BE2C (cell line): ENCODE measurements around the gene MTARC2.
"Not testable (repeated sequence)": the region's sequence is repeated elsewhere in the genome, so short reads cannot be mapped to it uniquely, and the experiment has no call there.

ENCODE experiments used
- DNase-seq: peaks from one replicate; pipeline ENCODE4 v3.0.0-alpha.2; 2020
- H3K27me3 ChIP-seq: fragments of 250-450 bp; sonication (Bioruptor Pico); 2 replicates; pipeline ENCODE4 v1.5.1; 2020; ENCODE audit warnings: mild to moderate bottlenecking
- H3K36me3 ChIP-seq: fragments of 250-450 bp; sonication (Bioruptor Pico); 2 replicates; pipeline ENCODE4 v1.5.1; 2020; ENCODE audit warnings: mild to moderate bottlenecking
- H3K4me1 ChIP-seq: fragments of 250-450 bp; sonication (Bioruptor Pico); 2 replicates; pipeline ENCODE4 v1.5.1; 2020
- H3K4me3 ChIP-seq: 2 replicates; pipeline ENCODE4 v1.5.1; 2011; ENCODE audit warnings: low read depth, low read length
- H3K9me3 ChIP-seq: fragments of 250-450 bp; sonication (Bioruptor Pico); 2 replicates; pipeline ENCODE4 v1.5.1; 2020
- TF ChIP-seq, protein P1 (sequence below): IDR thresholded peaks from 2 replicates; pipeline ENCODE4 v1.5.1; 2012; ENCODE audit warnings: mild to moderate bottlenecking, low read depth, low read length

The MTARC2 gene

DNA sequence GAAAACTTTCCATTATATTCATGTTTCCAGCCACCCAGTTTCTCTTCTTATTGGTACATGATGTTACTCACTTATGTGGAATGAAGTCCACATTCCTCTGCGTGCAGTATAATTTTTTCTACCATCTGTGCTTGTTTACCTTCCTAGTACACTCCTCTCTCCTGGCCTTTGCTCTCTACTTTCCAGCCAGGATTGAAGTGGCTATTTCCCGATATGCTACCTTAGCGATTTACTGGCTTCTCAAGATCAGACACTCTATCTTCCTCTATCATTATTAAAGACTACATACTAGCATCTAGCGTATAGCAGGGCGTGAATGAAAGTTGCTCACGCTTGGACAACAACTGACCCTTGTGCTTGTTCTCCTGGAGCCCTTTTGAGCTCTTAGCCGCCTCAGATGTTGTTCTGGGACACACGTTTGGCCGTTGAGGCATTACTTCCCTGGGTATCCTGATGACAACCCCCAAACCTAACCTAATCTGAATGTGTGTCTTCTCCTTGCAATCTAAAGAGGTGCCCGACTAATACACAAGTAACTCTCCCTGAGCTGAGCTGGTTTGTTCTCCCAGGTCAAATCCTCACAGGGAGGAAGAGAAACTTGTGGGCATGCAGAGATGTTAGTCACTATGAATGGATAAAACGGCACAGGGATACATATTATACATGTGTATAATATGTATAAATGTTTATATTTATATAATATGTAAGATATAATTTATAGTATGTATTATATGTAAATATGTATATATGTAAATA is 13.4 kb upstream of the MTARC2 start:
- H3K36me3 ChIP-seq, result no peaks in the 10 kb centered on the region
- H3K9me3 ChIP-seq, result no peaks in the 10 kb centered on the region
- no peaks in the 10 kb centered on the region for H3K4me1 ChIP-seq
- peaks cover 3% of the 10 kb centered on the region; the same call in 1 of the 2 replicates for H3K27me3 ChIP-seq
- TF ChIP-seq, protein P1, sequence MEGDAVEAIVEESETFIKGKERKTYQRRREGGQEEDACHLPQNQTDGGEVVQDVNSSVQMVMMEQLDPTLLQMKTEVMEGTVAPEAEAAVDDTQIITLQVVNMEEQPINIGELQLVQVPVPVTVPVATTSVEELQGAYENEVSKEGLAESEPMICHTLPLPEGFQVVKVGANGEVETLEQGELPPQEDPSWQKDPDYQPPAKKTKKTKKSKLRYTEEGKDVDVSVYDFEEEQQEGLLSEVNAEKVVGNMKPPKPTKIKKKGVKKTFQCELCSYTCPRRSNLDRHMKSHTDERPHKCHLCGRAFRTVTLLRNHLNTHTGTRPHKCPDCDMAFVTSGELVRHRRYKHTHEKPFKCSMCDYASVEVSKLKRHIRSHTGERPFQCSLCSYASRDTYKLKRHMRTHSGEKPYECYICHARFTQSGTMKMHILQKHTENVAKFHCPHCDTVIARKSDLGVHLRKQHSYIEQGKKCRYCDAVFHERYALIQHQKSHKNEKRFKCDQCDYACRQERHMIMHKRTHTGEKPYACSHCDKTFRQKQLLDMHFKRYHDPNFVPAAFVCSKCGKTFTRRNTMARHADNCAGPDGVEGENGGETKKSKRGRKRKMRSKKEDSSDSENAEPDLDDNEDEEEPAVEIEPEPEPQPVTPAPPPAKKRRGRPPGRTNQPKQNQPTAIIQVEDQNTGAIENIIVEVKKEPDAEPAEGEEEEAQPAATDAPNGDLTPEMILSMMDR, result no peak
- H3K4me3 ChIP-seq, result no peak overlapping the region
- DNase-seq, result no peak

DNA sequence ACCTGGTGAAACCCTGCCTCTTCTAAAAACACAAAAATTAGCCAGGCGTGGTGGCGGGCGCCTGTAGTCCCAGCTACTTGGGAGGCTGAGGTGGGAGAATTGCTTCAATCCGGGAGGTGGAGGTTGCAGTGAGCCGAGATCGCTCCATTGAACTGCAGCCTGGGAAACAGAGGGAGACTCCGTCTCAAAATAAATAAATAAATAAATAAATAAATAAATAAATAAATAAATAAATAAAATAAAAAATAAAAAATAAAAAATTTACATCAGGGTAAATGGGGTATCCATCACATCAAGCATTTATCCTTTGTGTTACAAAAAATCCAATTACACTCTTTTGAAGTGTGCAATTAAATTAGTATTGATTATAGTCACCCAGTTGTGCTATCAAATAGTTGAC is 11.8 kb upstream of the MTARC2 start:
- not testable (repeated sequence) for H3K4me1 ChIP-seq, H3K9me3 ChIP-seq, H3K4me3 ChIP-seq, H3K36me3 ChIP-seq, H3K27me3 ChIP-seq, DNase-seq

DNA sequence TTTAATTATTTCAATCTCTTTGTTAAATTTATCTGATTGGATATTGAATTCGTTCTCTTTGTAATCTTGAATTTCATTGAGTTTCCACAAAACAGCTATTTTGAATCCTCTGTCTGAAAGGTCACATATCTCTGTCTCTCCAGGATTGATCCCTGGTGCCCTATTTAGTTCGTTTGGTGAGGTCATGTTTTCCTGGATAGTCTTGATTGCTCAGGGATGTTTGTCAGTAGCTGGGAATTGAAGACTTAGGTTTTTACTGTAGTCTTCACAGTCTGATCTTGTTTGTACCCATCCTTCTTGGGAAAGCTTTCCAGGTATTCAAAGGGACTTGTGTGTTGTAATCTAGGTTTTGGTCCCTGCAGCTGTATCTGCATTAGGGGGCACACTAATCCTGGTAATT is 6.8 kb upstream of the MTARC2 start:
- peaks cover 3% of the 10 kb centered on the region; the same call in 1 of the 2 replicates for H3K27me3 ChIP-seq

DNA sequence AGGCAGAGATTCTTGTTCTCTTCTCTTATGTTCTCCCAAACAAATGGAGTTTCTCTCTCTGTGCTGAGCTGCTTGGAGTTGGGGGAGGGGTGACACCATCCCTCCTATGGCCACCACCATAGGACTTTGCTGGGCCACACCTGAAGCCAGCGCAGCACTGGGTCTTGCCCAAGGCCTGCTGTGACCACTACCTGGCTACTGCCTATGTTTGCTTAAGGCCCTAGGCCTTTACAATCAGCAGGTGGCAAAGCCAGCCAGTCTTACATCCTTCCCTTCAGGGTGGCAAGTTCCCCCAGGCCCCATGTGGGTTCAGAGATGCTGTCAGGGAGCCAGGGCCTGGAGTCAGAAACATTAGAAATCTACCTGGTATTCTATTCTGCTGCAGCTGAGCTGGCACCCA is 6.3 kb upstream of the MTARC2 start:
- Histone ChIP-seq H3K4me3 (no peak overlapping the region), H3K36me3 (no peaks in the 10 kb centered on the region), H3K4me1 (no peaks in the 10 kb centered on the region), H3K9me3 (no peaks in the 10 kb centered on the region; the same call in 1 of the 2 replicates), H3K27me3 (peaks cover 3% of the 10 kb centered on the region; the same call in 1 of the 2 replicates)
- TF ChIP-seq, protein P1, result no peak
- DNase-seq, result no peak

More for the DNA sequence above, 6.8 kb upstream of the MTARC2 start:
- TF ChIP-seq, protein P1, result no peak
- DNase-seq, result no peak
- Histone ChIP-seq H3K4me3 (no peak overlapping the region), H3K4me1 (no peaks in the 10 kb centered on the region), H3K36me3 (no peaks in the 10 kb centered on the region), H3K9me3 (no peaks in the 10 kb centered on the region)

DNA sequence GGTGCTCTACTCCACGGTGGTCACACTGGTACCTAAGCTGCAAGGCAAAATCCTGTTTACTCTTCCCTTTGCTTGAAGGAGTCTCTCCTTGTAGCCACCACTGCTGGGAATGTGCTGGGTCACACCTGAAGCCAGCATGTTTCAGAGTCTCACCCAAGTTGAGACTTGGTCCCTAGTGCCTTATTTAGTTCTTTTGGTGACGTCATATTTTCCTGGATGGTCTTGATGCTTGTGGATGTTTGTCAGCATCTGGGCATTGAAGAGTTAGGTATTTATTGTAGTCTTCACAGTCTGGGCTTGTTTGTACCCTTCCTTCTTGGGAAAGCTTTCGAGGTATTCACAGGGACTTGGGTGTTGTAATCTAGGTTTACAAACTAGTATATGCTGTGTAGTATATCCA is 5.6 kb upstream of the MTARC2 start:
- DNase-seq, result no peak
- Histone ChIP-seq H3K27me3 (peaks cover 6% of the 10 kb centered on the region), H3K36me3 (no peaks in the 10 kb centered on the region), H3K4me1 (no peaks in the 10 kb centered on the region), H3K9me3 (no peaks in the 10 kb centered on the region; the same call in 1 of the 2 replicates), H3K4me3 (no peak overlapping the region)
- TF ChIP-seq, protein P1, result no peak

DNA sequence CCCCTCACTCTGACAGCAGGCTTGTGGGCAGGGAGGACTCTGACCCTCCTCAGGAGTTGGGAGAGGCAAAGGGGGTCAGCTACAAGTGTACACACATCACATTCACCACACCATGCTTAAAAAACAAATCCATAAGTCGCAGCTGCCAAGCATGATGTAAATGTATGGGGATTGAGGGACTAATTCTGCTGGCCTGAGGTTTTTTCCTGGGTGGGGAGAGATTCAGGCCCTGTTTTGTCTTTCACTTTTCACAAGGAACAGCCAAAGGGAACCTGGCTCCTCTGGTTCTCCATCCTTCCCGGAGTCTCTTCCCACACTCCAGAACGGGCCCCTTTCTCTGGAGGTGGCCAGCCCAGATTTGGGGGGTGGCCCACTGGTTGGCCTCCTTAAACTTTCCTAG is 1.3 kb upstream of the MTARC2 start:
- TF ChIP-seq, protein P1, result no peak
- H3K4me3 ChIP-seq, result no peak overlapping the region
- H3K36me3 ChIP-seq, result no peaks in the 10 kb centered on the region
- H3K9me3 ChIP-seq, result no peaks in the 10 kb centered on the region; the same call in 1 of the 2 replicates
- DNase-seq, result no peak
- H3K4me1 ChIP-seq, result no peaks in the 10 kb centered on the region
- H3K27me3 ChIP-seq, result peaks cover 13% of the 10 kb centered on the region; the same call in 1 of the 2 replicates
